IMR-90 (cell line): ENCODE results near the gene CALML4. TPM values are rescaled to one million over a fixed set of nuclear protein-coding genes. Genes with fewer than 3 reads are reported as not detected.

ENCODE experiments used
- ATAC-seq: fragments of 200-7000 bp; cut with Tn5 transposase; 2 replicates; pipeline ENCODE4 v1.9.1; 2020; ENCODE audit warnings: low read depth, mild to moderate bottlenecking, moderate library complexity
- BruUV-seq: library from RNA; stranded (reverse); fragments of 400-500 nt; replicated peaks from 2 replicates; lab custom pipeline; 2021; lab: Mats Ljungman, UMichigan
- CTCF ChIA-PET: fragments of 300-600 bp; formaldehyde crosslinking; extraction: SDS; loops from one replicate; lab custom pipeline; 2021; ENCODE audit warnings: antibody characterized with exemption; lab: Yijun Ruan, JAX
- POLR2A ChIA-PET: fragments of 300-600 bp; sonication (Branson Sonifier 250); formaldehyde crosslinking; loops from one replicate; lab custom pipeline; 2022; ENCODE audit warnings: antibody characterized with exemption; ENCODE audit not compliant: unreplicated experiment; lab: Charles Lee
- DNase-seq: peaks from one replicate; pipeline ENCODE4 v3.0.0; 2013
- H2AFZ ChIP-seq: replicated peaks from 2 replicates; pipeline ENCODE3; 2013; ENCODE audit warnings: low read length, mild to moderate bottlenecking; ENCODE audit not compliant: poor library complexity
- H2AK5ac ChIP-seq: 2 replicates; pipeline ENCODE4 v1.6.1; 2013; ENCODE audit warnings: low read depth, low read length, inconsistent platforms
- H2AK9ac ChIP-seq: replicated peaks from 2 replicates; pipeline ENCODE3; 2013; ENCODE audit warnings: mild to moderate bottlenecking, low read depth, low read length, moderate library complexity; ENCODE audit not compliant: poor library complexity
- H2BK120ac ChIP-seq: 2 replicates; pipeline ENCODE4 v1.6.1; 2013; ENCODE audit warnings: low read depth, low read length, inconsistent platforms
- H2BK15ac ChIP-seq: 3 replicates; pipeline ENCODE4 v1.6.1; 2013; ENCODE audit warnings: low read depth, low read length, inconsistent platforms
- H2BK20ac ChIP-seq: 2 replicates; pipeline ENCODE4 v1.6.1; 2013; ENCODE audit warnings: low read depth, mild to moderate bottlenecking, inconsistent platforms, low read length, moderate library complexity
- H2BK5ac ChIP-seq: 2 replicates; pipeline ENCODE4 v1.6.1; 2013; ENCODE audit warnings: mild to moderate bottlenecking, low read depth, low read length, inconsistent platforms; ENCODE audit not compliant: poor library complexity, severe bottlenecking
- H3K14ac ChIP-seq: replicated peaks from 2 replicates; pipeline ENCODE4 v1.6.1; 2013; ENCODE audit warnings: low read depth, low read length, inconsistent platforms
- H3K18ac ChIP-seq: 2 replicates; pipeline ENCODE4 v1.6.1; 2013; ENCODE audit warnings: low read depth, low read length, control low read depth
- H3K23ac ChIP-seq: 2 replicates; pipeline ENCODE4 v1.6.1; 2013; ENCODE audit warnings: low read depth, low read length, inconsistent platforms
- H3K27ac ChIP-seq: 2 replicates; pipeline ENCODE4 v1.5.1; 2013; ENCODE audit warnings: mild to moderate bottlenecking, control low read depth, low read length; ENCODE audit not compliant: insufficient read depth
- H3K27me3 ChIP-seq: 2 replicates; pipeline ENCODE4 v1.6.1; 2013; ENCODE audit warnings: low read length; ENCODE audit not compliant: control insufficient read depth, insufficient read depth
- H3K36me3 ChIP-seq: 2 replicates; pipeline ENCODE4 v1.6.1; 2013; ENCODE audit warnings: low read length, mixed read lengths; ENCODE audit not compliant: control insufficient read depth, insufficient read depth
- H3K4ac ChIP-seq: 2 replicates; pipeline ENCODE4 v1.6.1; 2013; ENCODE audit warnings: low read depth, low read length, inconsistent platforms
- H3K4me1 ChIP-seq: 2 replicates; pipeline ENCODE4 v1.6.1; 2013; ENCODE audit warnings: low read length, mixed read lengths; ENCODE audit not compliant: control insufficient read depth, insufficient read depth
- H3K4me2 ChIP-seq: 2 replicates; pipeline ENCODE4 v1.6.1; 2013; ENCODE audit warnings: low read depth, mild to moderate bottlenecking, control low read depth, low read length, moderate library complexity
- H3K4me3 ChIP-seq: 2 replicates; pipeline ENCODE4 v1.5.1; 2013; ENCODE audit warnings: low read depth, mild to moderate bottlenecking, control low read depth, low read length, moderate library complexity; ENCODE audit not compliant: insufficient read depth
- H3K56ac ChIP-seq: 2 replicates; pipeline ENCODE4 v1.6.1; 2013; ENCODE audit warnings: low read length, inconsistent platforms; ENCODE audit not compliant: insufficient read depth; ENCODE audit errors: extremely low read depth
- H3K79me1 ChIP-seq, 2 experiments: 2 replicates each; pipeline ENCODE4 v1.6.1; 2013; ENCODE audit warnings: low read length in 2 of 2, inconsistent platforms in 1 of 2, low read depth in 1 of 2
- H3K9ac ChIP-seq: 2 replicates; pipeline ENCODE4 v1.6.1; 2013; ENCODE audit warnings: low read depth, low read length, control low read depth
- H3K9me1 ChIP-seq: 2 replicates; pipeline ENCODE4 v1.6.1; 2013; ENCODE audit warnings: low read length, inconsistent platforms; ENCODE audit not compliant: insufficient read depth
- H3K9me3 ChIP-seq: 2 replicates; pipeline ENCODE4 v1.6.1; 2013; ENCODE audit warnings: low read length; ENCODE audit not compliant: control insufficient read depth, insufficient read depth
- H4K20me1 ChIP-seq: 2 replicates; pipeline ENCODE4 v1.6.1; 2013; ENCODE audit warnings: low read length, inconsistent platforms; ENCODE audit not compliant: insufficient read depth
- H4K5ac ChIP-seq: 2 replicates; pipeline ENCODE4 v1.6.1; 2013; ENCODE audit warnings: mild to moderate bottlenecking, low read depth, low read length, control low read depth
- H4K8ac ChIP-seq, 2 experiments: 2 replicates each; pipeline ENCODE4 v1.6.1; 2013; ENCODE audit warnings: low read depth in 2 of 2, low read length in 2 of 2, control low read depth in 1 of 2, inconsistent platforms in 1 of 2
- H4K91ac ChIP-seq: 2 replicates; pipeline ENCODE4 v1.6.1; 2013; ENCODE audit warnings: low read depth, low read length, inconsistent platforms; ENCODE audit not compliant: insufficient read depth
- CEBPB ChIP-seq: IDR thresholded peaks from 2 replicates; pipeline ENCODE4 v1.6.1; 2012; ENCODE audit warnings: low read depth, low read length, improper control_type of control experiment
- CTCF ChIP-seq: conservative IDR thresholded peaks from 2 replicates; pipeline ENCODE4 v1.5.1; 2012; ENCODE audit warnings: mild to moderate bottlenecking, low read depth, low read length, improper control_type of control experiment
- MXI1 ChIP-seq: IDR thresholded peaks from 2 replicates; pipeline ENCODE4 v1.6.1; 2012; ENCODE audit warnings: low read depth, mild to moderate bottlenecking, low read length, moderate library complexity, borderline replicate concordance
- POLR2A ChIP-seq: IDR thresholded peaks from 2 replicates; pipeline ENCODE4 v1.6.1; 2012; ENCODE audit warnings: mild to moderate bottlenecking, low read depth, low read length
- RAD21 ChIP-seq: IDR thresholded peaks from 2 replicates; pipeline ENCODE4 v1.6.1; 2012; ENCODE audit warnings: low read length, improper control_type of control experiment
- RCOR1 ChIP-seq: IDR thresholded peaks from 2 replicates; pipeline ENCODE4 v1.6.1; 2012; ENCODE audit warnings: mild to moderate bottlenecking, low read length, improper control_type of control experiment; ENCODE audit not compliant: insufficient replicate concordance
- SMC3 ChIP-seq: fragments of 150-350 bp; IDR thresholded peaks from 2 replicates; pipeline ENCODE4 v1.6.1; 2016; ENCODE audit warnings: low read depth, mild to moderate bottlenecking, antibody characterized with exemption, low read length, moderate library complexity
- WGBS, 2 experiments: methylation state at CpG; one replicate each; pipeline versions ENCODE4 v1.1.5 to v1.1.7; 2013; ENCODE audit warnings: missing lambda C conversion rate in 2 of 2; ENCODE audit not compliant: insufficient read length in 1 of 2; ENCODE audit errors: extremely low coverage in 2 of 2; 5-methylcytosine and 5-hydroxymethylcytosine counted together
- dilution Hi-C: fragments of 300-500 bp; cut with HindIII; formaldehyde crosslinking; loops from one replicate; pipeline ENCODE4 v1.14.3; 2018; ENCODE audit warnings: low sequenced_read_pairs; ENCODE audit not compliant: unreplicated experiment
- in situ Hi-C: fragments of 300-500 bp; cut with MboI; formaldehyde crosslinking; loops from 3 replicates; pipeline ENCODE4 v1.14.3; 2019; ENCODE audit warnings: low sequenced_read_pairs, inconsistent platforms, mixed read lengths
- intact Hi-C: fragments of 100-400 bp; cut with micrococcal nuclease; formaldehyde crosslinking; loops from 2 replicates; pipeline ENCODE4 v1.10.0; 2022
- polyA plus RNA-seq, 3 experiments: library from polyadenylated mRNA; depleted of rRNA; stranded (reverse); fragments of >200 nt; gene quantifications; 2 replicates each; pipeline ENCODE4 v1.2.3, GENCODE V29; 2012; ENCODE audit warnings: low replicate concordance in 1 of 3
- total RNA-seq: library from RNA; depleted of rRNA; stranded (reverse); fragments of >200 nt; gene quantifications from 2 replicates; pipeline ENCODE4 v1.2.3, GENCODE V29; 2012

The CALML4 gene
- total and polyA plus RNA-seq, 2 of the 4 experiments (the other 2 are of a cell fraction): 0.36 to 1.3 TPM

GRCh38 chr15:68192117-68192516 lies 13.0 kb downstream of the CALML4 start:
- intact Hi-C loops: no loop called here
- ChIA-PET CTCF (interaction anchor here (1.4 kb wide), 1 partner anchor 10 kb away, joined by 3 read pairs; no protein-coding TSS in a partner anchor), POLR2A (no interaction called here)
- H3K4me2 ChIP-seq: no peak overlapping the region
- H3K36me3 ChIP-seq: peaks cover 11% of the 10 kb centered on the region
- no peak overlapping the region for H4K8ac ChIP-seq
- H3K9me1 ChIP-seq: peaks cover 11% of the 10 kb centered on the region
- no peak overlapping the region for H2BK20ac ChIP-seq
- no peak overlapping the region for H3K4ac ChIP-seq
- H3K27ac ChIP-seq: no peak overlapping the region
- H2BK15ac ChIP-seq: no peak overlapping the region
- no peaks in the 10 kb centered on the region for H3K9me3 ChIP-seq
- no peak overlapping the region for H2AK5ac ChIP-seq
- in situ Hi-C loops: no loop called here
- TF ChIP-seq SMC3 (no peak), MXI1 (no peak), CEBPB (no peak), CTCF (no peak), RAD21 (no peak), POLR2A (no peak), RCOR1 (no peak)
- peaks cover 7% of the 10 kb centered on the region for H3K4me1 ChIP-seq
- no peak overlapping the region for H2AK9ac ChIP-seq
- no peak overlapping the region for H2BK5ac ChIP-seq
- H3K18ac ChIP-seq: no peak overlapping the region
- H3K4me3 ChIP-seq: no peak overlapping the region
- DNase-seq (no peak), ATAC-seq (no peak)
- peaks cover 0 to 17% of the 10 kb centered on the region in 2 experiments; a peak in 2 of 4 replicates for H3K79me1 ChIP-seq
- dilution Hi-C loops: no loop called here
- H2BK120ac ChIP-seq: no peak overlapping the region
- no peak overlapping the region for H3K23ac ChIP-seq
- no peak overlapping the region for H3K56ac ChIP-seq
- H3K9ac ChIP-seq: no peak overlapping the region
- H4K20me1 ChIP-seq: peaks cover 7% of the 10 kb centered on the region; the same call in 1 of the 2 replicates
- H3K27me3 ChIP-seq: no peaks in the 10 kb centered on the region
- BruUV-seq: no TSS peak
- H3K14ac ChIP-seq: no peak overlapping the region
- H4K5ac ChIP-seq: no peak overlapping the region
- H4K91ac ChIP-seq: no peak overlapping the region
- WGBS, 2 experiments: 100% methylated on average over 1 of the region's 4 CpGs; no CpG with 5 or more reads in 1 of the 2 experiments
- no peak overlapping the region for H2AFZ ChIP-seq
